Measurements from ENCODE around the gene EPB41L2. TPM values are rescaled to one million over a fixed set of nuclear protein-coding genes. Genes with fewer than 3 reads are reported as not detected.

Gene EPB41L2
- total RNA-seq, 1 donor from 2014 or later: 66.3 TPM

GRCh38 chr6:130794738-130795137 lies 268.3 kb downstream of the EPB41L2 start:
- Mint-ChIP-seq H3K4me1 (peaks cover 40% of the 10 kb centered on the region), H3K9me3 (peaks cover 25% of the 10 kb centered on the region), H3K27ac (no peak overlapping the region), H3K27me3 (ENCODE audit: low read depth) (no peaks in the 10 kb centered on the region), H3K36me3 (peaks cover 9% of the 10 kb centered on the region), H3K4me3 (no peak overlapping the region)
- DNase-seq (ENCODE audit: low spot score in 2 of 2, unreplicated experiment in 2 of 2): no peak
- TF ChIP-seq, protein P1, sequence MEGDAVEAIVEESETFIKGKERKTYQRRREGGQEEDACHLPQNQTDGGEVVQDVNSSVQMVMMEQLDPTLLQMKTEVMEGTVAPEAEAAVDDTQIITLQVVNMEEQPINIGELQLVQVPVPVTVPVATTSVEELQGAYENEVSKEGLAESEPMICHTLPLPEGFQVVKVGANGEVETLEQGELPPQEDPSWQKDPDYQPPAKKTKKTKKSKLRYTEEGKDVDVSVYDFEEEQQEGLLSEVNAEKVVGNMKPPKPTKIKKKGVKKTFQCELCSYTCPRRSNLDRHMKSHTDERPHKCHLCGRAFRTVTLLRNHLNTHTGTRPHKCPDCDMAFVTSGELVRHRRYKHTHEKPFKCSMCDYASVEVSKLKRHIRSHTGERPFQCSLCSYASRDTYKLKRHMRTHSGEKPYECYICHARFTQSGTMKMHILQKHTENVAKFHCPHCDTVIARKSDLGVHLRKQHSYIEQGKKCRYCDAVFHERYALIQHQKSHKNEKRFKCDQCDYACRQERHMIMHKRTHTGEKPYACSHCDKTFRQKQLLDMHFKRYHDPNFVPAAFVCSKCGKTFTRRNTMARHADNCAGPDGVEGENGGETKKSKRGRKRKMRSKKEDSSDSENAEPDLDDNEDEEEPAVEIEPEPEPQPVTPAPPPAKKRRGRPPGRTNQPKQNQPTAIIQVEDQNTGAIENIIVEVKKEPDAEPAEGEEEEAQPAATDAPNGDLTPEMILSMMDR (IDR thresholded peaks at IDR 0.05; ENCODE audit: unreplicated experiment): no peak

- TF ChIP-seq, protein P1 (IDR thresholded peaks at IDR 0.05; ENCODE audit: unreplicated experiment): no peak
- no peak for DNase-seq (ENCODE audit: low spot score in 2 of 2, unreplicated experiment in 2 of 2)
- peaks cover 5% of the 10 kb centered on the region for H3K36me3 Mint-ChIP-seq
- peaks cover 40% of the 10 kb centered on the region for H3K4me1 Mint-ChIP-seq
- H3K4me3 Mint-ChIP-seq: no peak overlapping the region
- H3K9me3 Mint-ChIP-seq: peaks cover 19% of the 10 kb centered on the region
- H3K27me3 Mint-ChIP-seq (ENCODE audit: low read depth): no peaks in the 10 kb centered on the region
- no peak overlapping the region for H3K27ac Mint-ChIP-seq
Observed at GRCh38 chr6:130794010-130794697, 268.9 kb downstream of the EPB41L2 start.

Other genes starting within 250 kb of the EPB41L2 start
- gene SMLR1, start 235.8 kb downstream of the EPB41L2 start, total RNA-seq: not detected in 3 replicates
- 8.9 to 11.7 TPM (median 10.0 TPM) in 3 replicates for gene AKAP7, start 72.2 kb upstream of the EPB41L2 start, total RNA-seq

Data from mesothelial cell of epicardium (in vitro differentiated cells).